Left ventricle myocardium inferior (tissue), 1 donor: Measurements from ENCODE around the gene FMNL3. TPM values are rescaled to one million over a fixed set of nuclear protein-coding genes. Genes with fewer than 3 reads are reported as not detected.

Experiments used
- DNase-seq: peaks from one replicate; pipeline ENCODE4 v3.0.0-alpha.2; 2020
- H3K27ac ChIP-seq: fragments of 200-600 bp; replicated peaks from 2 replicates; pipeline ENCODE4 v1.8.0; 2021
- H3K27me3 ChIP-seq: fragments of 200-600 bp; 2 replicates; pipeline ENCODE4 v1.8.0; 2021; ENCODE audit warnings: low read depth
- H3K36me3 ChIP-seq: fragments of 200-600 bp; 2 replicates; pipeline ENCODE4 v1.8.0; 2021
- H3K4me1 ChIP-seq: fragments of 200-600 bp; 2 replicates; pipeline ENCODE4 v1.8.0; 2021
- H3K4me3 ChIP-seq: fragments of 200-600 bp; 2 replicates; pipeline ENCODE4 v1.8.0; 2021; ENCODE audit warnings: mild to moderate bottlenecking, moderate library complexity
- H3K9me3 ChIP-seq: fragments of 200-600 bp; replicated peaks from 2 replicates; pipeline ENCODE4 v1.8.0; 2021
- CTCF ChIP-seq: fragments of 200-600 bp; IDR thresholded peaks from 2 replicates; pipeline ENCODE4 v1.8.0; 2021; ENCODE audit warnings: antibody characterized with exemption, mild to moderate bottlenecking, borderline replicate concordance
- intact Hi-C: fragments of 100-400 bp; cut with micrococcal nuclease; formaldehyde crosslinking; loops from one replicate; pipeline ENCODE4 v1.11.0; 2022
- total RNA-seq: library from RNA; stranded (reverse); fragmentation: NEBNext Ultra II Directional; extraction: Animal tissue kit (Norgen Biotek cat#: 25700); gene quantifications from one replicate; pipeline ENCODE4 v1.2.1, GENCODE V29; 2021
- donor health status: DM: no; HTN: yes; CAD: no; lungs with severe emphysema.

The FMNL3 gene
- total RNA-seq, 1 donor from 2014 or later: 10.4 TPM

GRCh38 chr12:49659753-49660152, 47.5 kb downstream of the FMNL3 start:
- Histone ChIP-seq H3K4me1 (peaks cover 100% of the 10 kb centered on the region), H3K9me3 (no peaks in the 10 kb centered on the region), H3K4me3 (no peak overlapping the region), H3K36me3 (peaks cover 35% of the 10 kb centered on the region), H3K27ac (peak overlapping the region; percentile 93), H3K27me3 (no peaks in the 10 kb centered on the region)
- TF ChIP-seq CTCF: no peak
- DNase-seq: no peak
- intact Hi-C loops: no loop called here

- no peak for DNase-seq
- H3K4me1 ChIP-seq: peaks cover 96% of the 10 kb centered on the region
- no peaks in the 10 kb centered on the region for H3K9me3 ChIP-seq
- H3K27ac ChIP-seq: peak overlapping the region; percentile 93
- H3K36me3 ChIP-seq: peaks cover 49% of the 10 kb centered on the region
- no peaks in the 10 kb centered on the region for H3K27me3 ChIP-seq
- no peak for TF ChIP-seq CTCF
- intact Hi-C loops: no loop called here
- H3K4me3 ChIP-seq: no peak overlapping the region
These were observed 48.9 kb downstream of the FMNL3 start for GRCh38 chr12:49658276-49658675.

DNA sequence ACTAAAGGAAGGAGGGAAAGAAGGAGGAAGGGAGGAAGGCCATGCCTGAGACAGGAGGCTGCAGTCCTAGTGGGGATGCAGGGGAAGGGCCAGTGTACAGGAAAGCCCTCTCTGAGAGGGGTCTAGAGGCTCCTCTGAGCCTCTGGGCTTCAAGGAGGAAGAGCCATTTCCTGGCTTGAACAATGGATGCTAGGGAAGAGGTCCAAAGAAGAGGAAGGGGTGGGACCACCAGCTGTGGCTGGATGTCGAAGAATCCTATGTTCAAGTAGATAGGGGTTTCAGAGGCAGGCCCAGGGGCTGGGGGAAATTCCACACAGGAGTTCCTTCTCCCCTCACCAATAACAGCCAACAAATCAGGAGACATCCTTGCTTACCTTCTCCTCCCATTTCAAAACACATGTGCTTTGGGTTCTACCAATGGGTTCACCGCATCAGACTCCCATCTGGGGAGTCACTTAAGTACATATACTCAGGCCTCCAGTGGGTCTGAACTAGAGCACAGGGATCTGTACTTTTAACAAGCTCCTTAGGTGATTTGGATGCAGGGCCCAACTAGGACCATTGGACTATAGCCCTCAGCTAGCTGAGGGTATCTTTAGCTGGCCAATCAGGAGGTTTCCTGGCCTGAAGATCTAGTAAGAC, 51.5 kb downstream of the FMNL3 start:
- Histone ChIP-seq H3K4me1 (peaks cover 75% of the 10 kb centered on the region), H3K27ac (peak overlapping the region; percentile 93), H3K9me3 (no peaks in the 10 kb centered on the region), H3K27me3 (no peaks in the 10 kb centered on the region), H3K4me3 (no peak overlapping the region), H3K36me3 (peaks cover 75% of the 10 kb centered on the region)
- no peak for DNase-seq
- TF ChIP-seq CTCF: peak; percentile 21
- intact Hi-C loops: no loop called here

DNA sequence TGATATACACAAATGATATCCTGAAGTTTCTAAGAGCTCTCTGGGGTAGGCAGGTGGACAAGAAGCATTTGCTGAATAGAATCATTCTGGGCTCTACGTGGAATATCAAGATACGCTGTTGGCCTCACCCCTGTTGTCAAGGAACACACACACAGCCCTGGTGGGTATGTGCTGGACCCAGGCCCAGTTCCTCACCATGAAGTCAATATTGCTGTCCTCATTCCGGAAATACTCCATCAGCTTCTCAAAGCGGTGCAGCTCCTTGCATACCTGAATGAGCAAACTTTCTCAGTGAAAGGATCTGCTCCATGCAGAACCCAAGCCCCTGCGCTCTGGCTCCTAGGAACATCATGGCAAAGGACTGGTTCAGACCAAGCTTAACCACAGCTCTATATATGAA, 52.5 kb downstream of the FMNL3 start:
- no peak for DNase-seq
- peak overlapping the region; percentile 93 for H3K27ac ChIP-seq
- no peak for TF ChIP-seq CTCF
- intact Hi-C loops: no loop called here
- H3K27me3 ChIP-seq: no peaks in the 10 kb centered on the region
- H3K36me3 ChIP-seq: peaks cover 77% of the 10 kb centered on the region
- no peaks in the 10 kb centered on the region for H3K9me3 ChIP-seq
- peaks cover 66% of the 10 kb centered on the region for H3K4me1 ChIP-seq
- H3K4me3 ChIP-seq: no peak overlapping the region

DNA sequence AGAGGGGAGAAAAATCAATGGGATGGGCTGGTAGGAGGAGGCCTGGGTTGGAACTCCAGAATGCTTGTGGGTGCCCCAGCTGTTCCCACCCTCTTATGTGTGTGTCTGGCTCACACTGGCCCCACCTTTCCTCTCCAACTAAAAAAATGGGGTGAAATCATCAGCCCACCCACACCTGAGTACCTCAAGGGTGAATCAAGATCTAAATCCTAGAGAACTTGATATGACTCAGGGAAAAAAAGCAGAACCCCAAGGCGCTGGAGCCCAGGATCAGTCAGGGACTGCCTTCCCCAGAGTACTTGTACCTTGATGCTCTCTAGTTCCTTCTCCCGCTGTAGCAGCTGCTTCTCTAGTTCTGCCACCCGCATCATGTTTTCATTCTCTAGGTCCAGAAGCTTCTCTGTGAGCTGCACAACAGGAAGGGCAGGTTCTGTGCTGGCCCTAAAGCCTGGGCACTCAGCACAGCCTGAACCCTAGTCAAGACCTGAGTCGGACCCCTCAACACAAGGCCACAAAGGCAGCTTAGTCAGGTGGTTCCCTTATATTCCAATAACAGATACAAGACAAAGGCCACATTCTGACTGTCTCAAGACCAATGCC, 54.2 kb downstream of the FMNL3 start:
- intact Hi-C loops: no loop called here
- Histone ChIP-seq H3K36me3 (peaks cover 81% of the 10 kb centered on the region), H3K27ac (no peak overlapping the region), H3K27me3 (no peaks in the 10 kb centered on the region), H3K4me1 (peaks cover 66% of the 10 kb centered on the region), H3K4me3 (no peak overlapping the region), H3K9me3 (no peaks in the 10 kb centered on the region)
- no peak for TF ChIP-seq CTCF
- DNase-seq: no peak
